ENCODE results near the gene NKAIN1. TPM values are rescaled to one million over a fixed set of nuclear protein-coding genes. Genes with fewer than 3 reads are reported as not detected.
"Not testable (repeated sequence)": the region's sequence is repeated elsewhere in the genome, so short reads cannot be mapped to it uniquely, and the experiment has no call there.

Gene NKAIN1
- total RNA-seq, 1 experiment from 2014 or later, result 1.1 TPM

DNA sequence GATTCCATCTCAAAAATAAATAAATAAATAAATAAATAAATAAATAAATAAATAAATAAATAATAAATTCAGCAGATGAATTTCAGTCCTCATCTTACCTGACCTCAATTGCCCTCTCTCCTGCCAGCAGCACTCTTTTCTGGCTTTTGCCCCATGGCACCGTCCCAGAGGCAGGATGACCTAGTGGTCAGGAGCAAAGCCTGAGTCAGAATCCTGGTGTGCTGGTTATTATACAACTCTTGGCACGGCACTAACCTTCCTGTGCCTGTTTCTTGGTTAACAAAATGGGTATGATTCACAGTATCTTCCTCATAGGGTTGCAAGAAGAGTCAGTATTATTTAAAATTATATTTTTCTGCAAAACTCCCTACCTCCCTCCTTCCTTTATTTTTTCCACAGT lies 43.0 kb downstream of the NKAIN1 start:
- H3K4me2 ChIP-seq (ENCODE audit: low read length), result no peak overlapping the region
- RAD21 ChIA-PET (ENCODE audit: low non-redundant PET in 1 of 2, low total read pairs in 2 of 2, uncharacterized antibody in 2 of 2, unreplicated experiment in 2 of 2), result no interaction called here
- POLR2A ChIA-PET, result no interaction called here
- BruUV-seq (replicated peaks), result no TSS peak
- CTCF ChIA-PET, result interaction anchor here (0.7 kb wide), 1 partner anchor 592 kb away, joined by 4 read pairs; no protein-coding TSS in a partner anchor
- H2AFZ ChIP-seq (ENCODE audit: low read depth, low read length, poor library complexity, severe bottlenecking), result no peak overlapping the region
- H3K4me3 ChIP-seq (replicated peaks in 1 of 2; ENCODE audit: low read depth in 1 of 2, low read length in 2 of 2), result no peak overlapping the region
- no peaks in the 10 kb centered on the region for H3K9me2 ChIP-seq (ENCODE audit: insufficient read depth)
- ATAC-seq, result no peak
- H3K4me1 ChIP-seq (ENCODE audit: control insufficient read depth in 1 of 2, insufficient read depth in 2 of 2, low read length in 2 of 2), result no peaks in the 10 kb centered on the region
- TF ChIP-seq, protein P1, sequence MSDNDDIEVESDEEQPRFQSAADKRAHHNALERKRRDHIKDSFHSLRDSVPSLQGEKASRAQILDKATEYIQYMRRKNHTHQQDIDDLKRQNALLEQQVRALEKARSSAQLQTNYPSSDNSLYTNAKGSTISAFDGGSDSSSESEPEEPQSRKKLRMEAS (IDR thresholded peaks at IDR 0.05), result no peak
- TF ChIP-seq ZNF274 (IDR thresholded peaks at IDR 0.05; ENCODE audit: low read depth, low read length), result no peak
- no peak for TF ChIP-seq ZBTB33 (IDR thresholded peaks at IDR 0.05; ENCODE audit: extremely low read depth, insufficient replicate concordance, low read length)
- TF ChIP-seq SP1 (IDR thresholded peaks at IDR 0.05; ENCODE audit: low read depth), result no peak
- no peak for TF ChIP-seq EZH2 (IDR thresholded peaks at IDR 0.05)
- no peak for TF ChIP-seq EGR1 (IDR thresholded peaks at IDR 0.05; ENCODE audit: low read depth)
- no peak for TF ChIP-seq ZFX (IDR thresholded peaks at IDR 0.05)
- no peak for TF ChIP-seq JUND (IDR thresholded peaks at IDR 0.05)
- TF ChIP-seq FOSL1 (IDR thresholded peaks at IDR 0.05; ENCODE audit: low read depth), result no peak
- no peak for TF ChIP-seq CTCF (IDR thresholded peaks at IDR 0.05 in 2 of 3, conservative IDR thresholded peaks at IDR 0.05 in 1 of 3; ENCODE audit: borderline replicate concordance in 1 of 3, insufficient read depth in 1 of 3, low read depth in 2 of 3, low read length in 2 of 3)
- TF ChIP-seq POLR2A (IDR thresholded peaks at IDR 0.05; ENCODE audit: borderline replicate concordance, extremely low read depth, insufficient read depth, insufficient read length), result no peak
- intact Hi-C loops (cut with micrococcal nuclease), result no loop called here
- H3K36me3 ChIP-seq (ENCODE audit: control insufficient read depth in 1 of 2, insufficient read depth in 2 of 2, low read length in 2 of 2), result no peaks in the 10 kb centered on the region
- no peak overlapping the region for H3K9ac ChIP-seq (ENCODE audit: low read length)
- no peak overlapping the region for H3K27ac ChIP-seq (ENCODE audit: low read depth, low read length)
- H3K9me3 ChIP-seq (ENCODE audit: control insufficient read depth in 1 of 2, insufficient read depth in 1 of 2, low read depth in 1 of 2, low read length in 2 of 2), result no peaks in the 10 kb centered on the region
- no peak for DNase-seq (ENCODE audit: low read depth, low spot score)
- no peaks in the 10 kb centered on the region for H3K79me2 ChIP-seq (ENCODE audit: insufficient read depth, low read length)
- H4K20me1 ChIP-seq (ENCODE audit: insufficient read depth), result no peaks in the 10 kb centered on the region
- no peaks in the 10 kb centered on the region for H3K27me3 ChIP-seq (ENCODE audit: insufficient read depth, low read length)

DNA sequence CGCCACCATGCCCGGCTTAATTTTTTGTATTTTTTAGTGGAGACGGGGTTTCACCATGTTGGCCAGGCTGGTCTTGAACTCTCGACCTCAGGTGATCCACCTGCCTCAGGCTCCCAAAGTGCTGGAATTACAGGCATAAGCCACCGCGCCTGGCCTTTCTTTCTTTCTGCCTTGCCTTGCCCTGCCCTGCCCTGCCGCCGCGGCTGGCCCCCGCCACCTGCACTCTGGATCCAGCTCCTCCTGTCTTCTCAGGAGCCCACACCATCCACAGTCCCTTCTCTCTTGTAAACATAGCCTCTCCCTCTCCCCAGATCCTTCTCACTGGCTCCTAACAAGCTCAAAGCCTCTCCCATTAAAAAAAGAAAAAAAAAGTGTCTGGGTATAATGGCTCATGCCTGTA lies 44.4 kb downstream of the NKAIN1 start:
- H4K20me1 ChIP-seq (ENCODE audit: insufficient read depth); H3K27ac ChIP-seq (ENCODE audit: low read depth, low read length); DNase-seq (ENCODE audit: low read depth, low spot score); intact Hi-C loops (cut with micrococcal nuclease); RAD21 ChIA-PET (ENCODE audit: low non-redundant PET in 1 of 2, low total read pairs in 2 of 2, uncharacterized antibody in 2 of 2, unreplicated experiment in 2 of 2); H3K4me1 ChIP-seq (ENCODE audit: control insufficient read depth in 1 of 2, insufficient read depth in 2 of 2, low read length in 2 of 2); POLR2A ChIA-PET; H3K36me3 ChIP-seq (ENCODE audit: control insufficient read depth in 1 of 2, insufficient read depth in 2 of 2, low read length in 2 of 2); H3K4me2 ChIP-seq (ENCODE audit: low read length); H3K9me2 ChIP-seq (ENCODE audit: insufficient read depth); H3K27me3 ChIP-seq (ENCODE audit: insufficient read depth, low read length); H2AFZ ChIP-seq (ENCODE audit: low read depth, low read length, poor library complexity, severe bottlenecking); H3K4me3 ChIP-seq (replicated peaks in 1 of 2; ENCODE audit: low read depth in 1 of 2, low read length in 2 of 2); BruUV-seq (replicated peaks); H3K9me3 ChIP-seq (ENCODE audit: control insufficient read depth in 1 of 2, insufficient read depth in 1 of 2, low read depth in 1 of 2, low read length in 2 of 2); H3K9ac ChIP-seq (ENCODE audit: low read length); H3K79me2 ChIP-seq (ENCODE audit: insufficient read depth, low read length): not testable (repeated sequence)
- CTCF ChIA-PET, result interaction anchor here (1.4 to 1.9 kb wide), 2 partner anchors 10 to 14 kb away, joined by 7 read pairs; no protein-coding TSS in a partner anchor
- peak; percentile 27 for ATAC-seq
